ENCODE data around the gene KRTCAP3.

Gene KRTCAP3

GRCh38 chr2:27441226-27441926 lies 805 bp upstream of the KRTCAP3 start:
- DNase-seq, result no peak

DNA sequence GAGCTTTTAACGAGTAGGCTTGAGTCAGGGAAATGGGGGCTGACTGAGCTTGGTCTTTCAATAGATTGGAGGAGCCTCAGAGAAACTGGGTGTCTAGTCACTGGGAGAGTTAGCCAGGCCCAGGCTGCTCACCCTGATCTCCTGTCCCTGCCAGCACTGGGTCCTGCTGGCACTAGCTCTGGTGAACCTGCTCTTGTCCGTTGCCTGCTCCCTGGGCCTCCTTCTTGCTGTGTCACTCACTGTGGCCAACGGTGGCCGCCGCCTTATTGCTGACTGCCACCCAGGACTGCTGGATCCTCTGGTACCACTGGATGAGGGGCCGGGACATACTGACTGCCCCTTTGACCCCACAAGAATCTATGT lies 720 bp downstream of the KRTCAP3 start:
- DNase-seq, result no peak

GRCh38 chr2:27445155-27445554 lies 3.0 kb downstream of the KRTCAP3 start:
- DNase-seq, result no peak

GRCh38 chr2:27445615-27446014 lies 3.4 kb downstream of the KRTCAP3 start:
- no peak for DNase-seq

DNA sequence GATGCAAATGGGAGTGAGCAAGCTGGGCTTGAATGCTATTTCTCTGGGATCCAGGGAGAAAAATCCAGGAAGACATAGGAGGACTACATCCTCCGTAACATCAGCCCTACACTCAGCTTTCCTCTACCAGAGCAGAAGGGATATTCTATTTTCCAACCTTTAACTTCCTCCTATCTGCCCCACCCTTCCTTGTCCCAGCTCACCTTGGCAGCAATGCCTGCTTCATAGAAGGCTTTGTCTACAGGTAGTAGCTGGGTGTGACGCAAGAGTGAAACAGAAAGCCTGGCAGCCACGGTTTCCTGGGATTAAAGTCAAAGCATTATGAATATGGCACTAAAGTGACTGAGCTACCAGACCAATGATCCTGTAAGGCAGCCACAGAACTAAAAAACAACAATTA lies 3.9 kb downstream of the KRTCAP3 start:
- no peak for DNase-seq

DNA sequence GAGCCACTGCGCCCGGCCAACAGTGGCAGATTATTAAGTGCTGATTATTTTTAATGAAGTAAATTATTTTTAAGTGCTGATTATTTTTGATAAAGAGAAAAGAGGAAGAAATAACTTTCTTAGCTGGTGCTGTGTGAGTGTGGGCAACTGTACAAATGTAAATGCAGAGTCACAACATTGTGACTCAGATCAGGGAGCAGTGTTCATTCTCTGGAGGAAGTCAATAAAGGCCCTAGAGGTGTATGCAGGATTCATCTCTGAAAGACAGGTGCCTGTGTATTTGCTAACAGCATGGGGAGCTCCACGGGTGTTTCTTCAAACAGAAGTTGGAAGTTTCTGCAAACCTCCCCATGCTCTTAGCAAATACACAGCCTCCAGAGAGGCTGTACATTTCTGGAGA lies 6.2 kb downstream of the KRTCAP3 start:
- DNase-seq, result no peak

DNA sequence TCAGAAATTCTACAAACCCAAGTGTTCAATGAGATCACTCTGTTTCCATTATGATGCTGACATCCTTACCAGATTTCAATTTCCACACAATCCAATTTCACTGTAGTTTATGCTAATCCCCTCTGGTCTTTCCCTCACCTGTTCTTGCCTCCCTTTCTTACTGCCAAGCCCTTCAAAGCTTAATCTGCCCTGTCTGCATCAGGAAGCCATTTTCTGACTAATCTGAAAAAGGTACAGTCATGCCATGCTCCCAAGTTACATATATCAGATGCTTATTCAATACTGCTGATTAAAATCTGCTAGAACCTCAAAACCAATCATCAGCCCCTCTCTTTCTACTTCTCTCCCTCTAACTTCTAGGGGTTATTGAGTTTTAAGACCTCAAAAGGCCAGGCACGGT lies 8.9 kb downstream of the KRTCAP3 start:
- no peak for DNase-seq

DNA sequence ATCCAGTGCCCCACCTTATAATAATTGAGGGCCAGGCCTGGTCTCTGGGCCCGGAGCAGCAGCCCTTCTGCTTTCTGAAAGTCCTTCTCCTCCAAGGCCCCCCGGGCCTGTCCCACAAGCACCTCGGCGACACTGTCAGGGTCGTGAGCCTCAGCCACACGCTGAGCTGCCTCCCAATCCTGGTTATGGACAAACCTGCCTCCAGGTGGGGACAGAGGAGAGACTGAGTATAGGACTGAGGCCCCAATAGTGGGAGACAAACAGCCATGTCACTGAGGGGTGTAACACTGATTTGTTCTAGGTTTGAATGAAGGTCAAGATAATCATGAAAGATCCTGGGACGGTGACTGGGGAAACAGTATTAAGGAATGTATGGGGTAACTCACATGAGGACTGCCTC lies 11.8 kb downstream of the KRTCAP3 start:
- no peak for DNase-seq

- no peak for DNase-seq
Measured at GRCh38 chr2:27461118-27461517, 18.9 kb downstream of the KRTCAP3 start.

GRCh38 chr2:27464443-27464842 lies 22.3 kb downstream of the KRTCAP3 start:
- DNase-seq, result no peak

GRCh38 chr2:27471961-27472360 lies 29.8 kb downstream of the KRTCAP3 start:
- DNase-seq, result no peak

GRCh38 chr2:27485496-27485895 lies 43.3 kb downstream of the KRTCAP3 start:
- no peak for DNase-seq

GRCh38 chr2:27489118-27489497 lies 46.9 kb downstream of the KRTCAP3 start:
- DNase-seq, result no peak

DNA sequence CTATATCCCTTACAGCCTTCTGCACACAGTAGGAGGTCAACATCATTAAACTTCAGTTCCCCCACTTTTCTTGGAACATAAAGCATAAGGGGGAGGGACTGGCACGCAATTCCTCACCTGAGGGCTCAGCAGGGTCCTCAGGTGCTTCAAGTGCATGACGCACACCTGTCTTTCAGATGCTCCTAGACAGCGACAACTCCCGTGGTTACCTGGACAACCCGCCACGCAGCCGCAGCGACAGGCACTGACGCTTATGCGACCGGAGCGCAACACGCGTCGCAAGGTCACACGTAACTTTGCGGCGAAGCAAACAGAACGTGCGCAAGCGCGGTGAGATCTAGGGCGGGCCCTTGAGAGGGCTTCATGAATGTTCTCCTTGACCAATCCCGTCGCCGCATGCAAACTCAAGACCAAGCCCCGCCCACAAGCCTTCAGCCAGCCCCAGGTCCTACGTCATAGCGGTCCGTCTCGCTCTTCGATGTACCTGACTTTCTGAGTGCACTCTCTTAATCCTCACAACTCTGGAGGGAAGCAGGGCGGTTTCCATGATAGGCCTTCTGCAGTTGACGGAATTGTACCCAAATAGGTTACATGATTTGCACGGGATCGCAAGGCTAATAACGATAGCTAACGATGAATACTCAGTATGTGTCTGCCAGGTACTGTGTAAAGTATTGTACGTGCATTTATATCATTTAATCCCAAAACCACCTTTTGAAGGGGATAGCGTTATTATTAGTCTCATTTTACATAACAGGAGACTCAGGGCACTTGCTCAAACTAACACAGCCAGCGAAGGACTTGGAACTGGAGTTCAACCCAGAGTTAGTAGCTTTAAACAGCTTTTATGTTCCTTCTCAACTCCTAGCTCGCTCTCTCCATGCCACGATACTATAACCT lies 47.6 kb downstream of the KRTCAP3 start, which contains the start of gene IFT172:
Gene IFT172 (minus strand): TSS at position 246 of the 900 bp plus-strand sequence. CDS start 90 bp downstream, at position 156.
- DNase-seq, result peak; percentile 99

- no peak for DNase-seq
Measured at GRCh38 chr2:27492557-27492956, 50.4 kb downstream of the KRTCAP3 start.

DNA sequence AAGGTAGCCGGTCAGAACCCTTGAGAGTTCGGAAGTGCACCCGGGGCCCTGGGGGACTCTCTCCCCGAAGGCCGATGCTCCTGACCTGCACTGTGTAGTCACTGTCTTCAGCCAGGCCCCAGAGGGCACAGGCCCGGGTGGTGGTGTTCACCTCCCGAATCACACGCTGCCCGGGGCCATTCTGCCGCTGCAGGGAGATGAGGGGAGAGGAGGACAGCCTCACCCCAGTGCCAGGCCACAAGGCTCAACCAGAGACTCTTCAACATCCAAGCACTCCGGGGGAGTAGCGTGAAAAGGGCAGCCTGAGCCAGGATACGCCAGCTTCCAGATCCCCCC lies 51.7 kb downstream of the KRTCAP3 start:
- DNase-seq, result no peak

All from activated gamma-delta T cell treated with Interleukin-2 at 50 U/mL for 16 hours (primary cell).